ENCODE measurements around the gene ALG12. TPM values are rescaled to one million over a fixed set of nuclear protein-coding genes. Genes with fewer than 3 reads are reported as not detected.
A peak's percentile ranks its signal among the peaks of the same experiment; 100 is the strongest.

Gene ALG12
- total RNA-seq (2012; rRNA removed): 5.6 and 7.2 TPM in 2 replicates
- polyA plus RNA-seq (2012; rRNA removed): 10.9 and 11.2 TPM in 2 replicates
- polyA plus RNA-seq (2012; cell fraction: cytosol; rRNA removed): 18.8 and 22.7 TPM in 2 replicates
- 13.5 and 24.8 TPM in 2 replicates for polyA plus RNA-seq (2012; cell fraction: nucleus; rRNA removed; ENCODE audit: low replicate concordance)
- percentile 52 among the genes with signal in this experiment for Bru-seq, nascent RNA
- percentile 61 among the genes with signal in this experiment for BruChase-seq, experiment 1, labeled RNA remaining after a 6-hour chase
- BruChase-seq, experiment 2, labeled RNA remaining after a 2-hour chase: percentile 50 among the genes with signal in this experiment
- long read RNA-seq, full-length matches to known transcripts: 21 of 36 reads
- long read RNA-seq, partial matches to known transcripts: 4 of 36 reads
- long read RNA-seq, other reads (novel, unspliced or antisense): 11 of 36 reads

DNA sequence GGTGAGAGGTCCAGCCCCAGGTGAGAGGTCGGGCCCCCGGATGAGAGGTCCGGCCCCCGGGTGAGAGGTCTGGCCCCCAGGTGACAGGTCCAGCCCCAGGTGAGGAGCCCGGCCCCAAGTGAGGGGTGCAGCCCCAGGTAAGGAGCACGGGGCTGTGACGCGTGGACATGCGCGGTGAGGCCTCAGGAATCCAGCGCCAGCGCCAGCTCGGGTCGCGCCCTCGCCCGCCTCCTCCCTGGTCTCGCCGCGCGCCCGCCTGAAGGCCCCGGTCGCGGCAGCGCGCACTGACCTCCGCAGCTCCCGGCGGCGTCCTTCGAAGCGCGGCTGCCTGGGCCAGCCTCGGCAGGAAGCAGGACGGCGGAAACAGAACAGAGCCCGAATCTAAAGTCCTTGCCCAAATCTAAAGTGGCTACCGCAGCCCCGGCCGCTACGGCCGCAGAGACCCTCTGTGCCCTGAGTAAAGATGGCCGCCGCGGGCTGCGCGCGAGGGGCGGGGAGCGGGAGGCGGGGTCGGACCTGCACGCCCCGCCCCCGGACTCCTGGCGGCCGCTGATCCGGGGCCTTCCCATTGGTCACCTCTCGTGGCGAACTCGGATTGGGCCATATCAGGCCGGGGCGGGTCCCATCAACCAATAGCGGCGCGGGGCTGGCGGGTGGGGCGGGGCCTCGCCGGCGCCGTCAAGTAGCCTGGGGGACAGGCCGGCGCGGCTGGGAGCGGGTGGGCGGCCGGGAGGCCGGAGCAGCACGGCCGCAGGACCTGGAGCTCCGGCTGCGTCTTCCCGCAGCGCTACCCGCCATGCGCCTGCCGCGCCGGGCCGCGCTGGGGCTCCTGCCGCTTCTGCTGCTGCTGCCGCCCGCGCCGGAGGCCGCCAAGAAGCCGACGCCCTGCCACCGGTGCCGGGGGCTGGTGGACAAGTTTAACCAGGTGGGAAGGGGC lies at the start of gene ALG12, which contains the start of gene CRELD2:
ALG12 (minus strand) TSS at position 465 of the 937 bp plus-strand sequence. CDS start 4,673 bp downstream, outside the sequence.
CRELD2 (plus strand) TSS at position 661 of the 937 bp plus-strand sequence; CDS start at position 797, 136 bp downstream.
- Histone ChIP-seq H3K27me3 (ENCODE audit: control insufficient read depth, insufficient read depth, low read length) (no peaks in the 10 kb centered on the region), H2BK20ac (ENCODE audit: low read depth, low read length) (no peak within 1 kb of the TSS), H3K4me2 (ENCODE audit: low read depth, low read length) (peak within 1 kb of the TSS; percentile 91), H3K4me1 (ENCODE audit: control insufficient read depth, insufficient read depth, low read length) (peaks cover 14% of the 10 kb centered on the region), H4K5ac (ENCODE audit: low read depth, low read length) (peak within 1 kb of the TSS; percentile 29), H3K4ac (ENCODE audit: low read depth, low read length) (peak within 1 kb of the TSS; percentile 85), H2BK120ac (ENCODE audit: low read depth, low read length) (peak within 1 kb of the TSS; percentile 69), H2AK9ac (replicated peaks; ENCODE audit: low read depth, low read length, poor library complexity) (peak within 1 kb of the TSS; percentile 98), H3K9me1 (ENCODE audit: insufficient read depth, low read length) (peaks cover 4% of the 10 kb centered on the region; the same call in 1 of the 2 replicates), H2BK5ac (ENCODE audit: low read depth, low read length, poor library complexity, severe bottlenecking) (peak within 1 kb of the TSS; percentile 79), H4K20me1 (ENCODE audit: insufficient read depth, low read length) (no peaks in the 10 kb centered on the region; the same call in 1 of the 2 replicates), H3K27ac (ENCODE audit: insufficient read depth, low read length) (peak within 1 kb of the TSS; percentile 74), H3K14ac (replicated peaks; ENCODE audit: low read depth, low read length) (peak within 1 kb of the TSS; percentile 88), H2AFZ (replicated peaks; ENCODE audit: low read length, poor library complexity) (peak within 1 kb of the TSS; percentile 97), H2BK15ac (ENCODE audit: low read depth, low read length) (no peak within 1 kb of the TSS), H2AK5ac (ENCODE audit: low read depth, low read length) (peak within 1 kb of the TSS; percentile 51; the same call in 1 of the 2 replicates), H3K9ac (ENCODE audit: low read depth, low read length) (peak within 1 kb of the TSS; percentile 71), H3K79me1 (ENCODE audit: low read depth in 1 of 2, low read length in 2 of 2) (peaks cover 31 to 43% of the 10 kb centered on the region in 2 experiments), H3K36me3 (ENCODE audit: control insufficient read depth, insufficient read depth, low read length) (peaks cover 13% of the 10 kb centered on the region), H4K91ac (ENCODE audit: insufficient read depth, low read depth, low read length) (peak within 1 kb of the TSS; percentile 69), H4K8ac (ENCODE audit: low read depth in 2 of 2, low read length in 2 of 2) (peak within 1 kb of the TSS; percentile 46 to 80; a peak in 3 of 4 replicates), H3K18ac (ENCODE audit: low read depth, low read length) (peak within 1 kb of the TSS; percentile 13), H3K4me3 (ENCODE audit: insufficient read depth, low read depth, low read length) (peak within 1 kb of the TSS; percentile 80), H3K9me3 (ENCODE audit: control insufficient read depth, insufficient read depth, low read length) (no peaks in the 10 kb centered on the region), H3K56ac (ENCODE audit: extremely low read depth, insufficient read depth, low read length) (peak within 1 kb of the TSS; percentile 66), H3K23ac (ENCODE audit: low read depth, low read length) (peak within 1 kb of the TSS; percentile 63)
- ChIA-PET CTCF (no interaction called here), POLR2A (ENCODE audit: unreplicated experiment) (interaction anchor here (1.0 kb wide), 1 partner anchor 10 kb away, joined by 3 read pairs; no protein-coding TSS in a partner anchor)
- intact Hi-C loops (cut with micrococcal nuclease) (loop anchor here (1.0 to 2.0 kb wide), 3 partner anchors 44 to 151 kb away; no protein-coding TSS in a partner anchor), dilution Hi-C loops (cut with HindIII; ENCODE audit: low sequenced_read_pairs, unreplicated experiment) (no loop called here), in situ Hi-C loops (cut with MboI; ENCODE audit: low sequenced_read_pairs) (loop anchor here (10.0 to 25.0 kb wide), 2 partner anchors 53 to 106 kb away; no protein-coding TSS in a partner anchor)
- peak; percentile 96 for DNase-seq
- no TSS peak for BruUV-seq (replicated peaks)
- TF ChIP-seq, protein P1, sequence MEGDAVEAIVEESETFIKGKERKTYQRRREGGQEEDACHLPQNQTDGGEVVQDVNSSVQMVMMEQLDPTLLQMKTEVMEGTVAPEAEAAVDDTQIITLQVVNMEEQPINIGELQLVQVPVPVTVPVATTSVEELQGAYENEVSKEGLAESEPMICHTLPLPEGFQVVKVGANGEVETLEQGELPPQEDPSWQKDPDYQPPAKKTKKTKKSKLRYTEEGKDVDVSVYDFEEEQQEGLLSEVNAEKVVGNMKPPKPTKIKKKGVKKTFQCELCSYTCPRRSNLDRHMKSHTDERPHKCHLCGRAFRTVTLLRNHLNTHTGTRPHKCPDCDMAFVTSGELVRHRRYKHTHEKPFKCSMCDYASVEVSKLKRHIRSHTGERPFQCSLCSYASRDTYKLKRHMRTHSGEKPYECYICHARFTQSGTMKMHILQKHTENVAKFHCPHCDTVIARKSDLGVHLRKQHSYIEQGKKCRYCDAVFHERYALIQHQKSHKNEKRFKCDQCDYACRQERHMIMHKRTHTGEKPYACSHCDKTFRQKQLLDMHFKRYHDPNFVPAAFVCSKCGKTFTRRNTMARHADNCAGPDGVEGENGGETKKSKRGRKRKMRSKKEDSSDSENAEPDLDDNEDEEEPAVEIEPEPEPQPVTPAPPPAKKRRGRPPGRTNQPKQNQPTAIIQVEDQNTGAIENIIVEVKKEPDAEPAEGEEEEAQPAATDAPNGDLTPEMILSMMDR (conservative IDR thresholded peaks at IDR 0.05; ENCODE audit: low read depth, low read length): peak; percentile 17; the same call in 1 of the 2 replicates
- TF ChIP-seq, protein P2, sequence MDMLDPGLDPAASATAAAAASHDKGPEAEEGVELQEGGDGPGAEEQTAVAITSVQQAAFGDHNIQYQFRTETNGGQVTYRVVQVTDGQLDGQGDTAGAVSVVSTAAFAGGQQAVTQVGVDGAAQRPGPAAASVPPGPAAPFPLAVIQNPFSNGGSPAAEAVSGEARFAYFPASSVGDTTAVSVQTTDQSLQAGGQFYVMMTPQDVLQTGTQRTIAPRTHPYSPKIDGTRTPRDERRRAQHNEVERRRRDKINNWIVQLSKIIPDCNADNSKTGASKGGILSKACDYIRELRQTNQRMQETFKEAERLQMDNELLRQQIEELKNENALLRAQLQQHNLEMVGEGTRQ (IDR thresholded peaks at IDR 0.05; ENCODE audit: low read depth, low read length): no peak; the same call in 1 of the 2 replicates
- TF ChIP-seq MAZ (IDR thresholded peaks at IDR 0.05; ENCODE audit: borderline replicate concordance, low read depth, low read length) (peak; percentile 91; the same call in 1 of the 2 replicates), CEBPB (IDR thresholded peaks at IDR 0.05; ENCODE audit: low read depth, low read length) (no peak), POLR2A (IDR thresholded peaks at IDR 0.05; ENCODE audit: low read depth, low read length) (peak; percentile 93), MXI1 (IDR thresholded peaks at IDR 0.05; ENCODE audit: borderline replicate concordance, low read depth, low read length) (peak; percentile 29)
- WGBS, 2 experiments (ENCODE audit: extremely low coverage in 2 of 2, insufficient read length in 1 of 2): 1% methylated on average over 71 of the region's 103 CpGs; no CpG with 5 or more reads in 1 of the 2 experiments
- ATAC-seq (ENCODE audit: low read depth): peak; percentile 99

Measured in IMR-90 (cell line).